CD4-positive, alpha-beta T cell (primary cell): Measurements from ENCODE around the gene COPZ1. TPM values are rescaled to one million over a fixed set of nuclear protein-coding genes. Genes with fewer than 3 reads are reported as not detected.
"Not testable (repeated sequence)": the region's sequence is repeated elsewhere in the genome, so short reads cannot be mapped to it uniquely, and the experiment has no call there.

Experiments
- ATAC-seq: fragments of 200-7000 bp; cut with Tn5 transposase; one replicate; pipeline ENCODE4 v1.10.0; 2022; ENCODE audit warnings: mild to moderate bottlenecking; ENCODE audit not compliant: poor library complexity
- CTCF ChIA-PET: fragments of 350-600 bp; sonication (Branson Sonifier 250); formaldehyde crosslinking; loops from one replicate; lab custom pipeline; 2021; ENCODE audit warnings: antibody characterized with exemption, inconsistent platforms; lab: Charles Lee
- POLR2A ChIA-PET: fragments of 350-600 bp; sonication (Branson Sonifier 250); formaldehyde crosslinking; loops from one replicate; lab custom pipeline; 2021; ENCODE audit warnings: antibody characterized with exemption, inconsistent platforms; lab: Charles Lee
- DNase-seq, 14 experiments: peaks; one replicate each; pipeline ENCODE4 v3.0.0-alpha.2; 2013 to 2020; ENCODE audit warnings: mixed read lengths in 2 of 14
- H3K27ac ChIP-seq, 2 donors: one replicate each; pipeline versions ENCODE4 v1.5.1 to v1.7.0; 2013; ENCODE audit warnings: low read length in 2 of 2, low read depth in 1 of 2, mild to moderate bottlenecking in 1 of 2
- H3K27me3 ChIP-seq, 2 experiments: 1 replicate in 1 of 2; 2 replicates in 1 of 2; pipeline versions ENCODE4 v1.6.1 to v1.7.0; 2013; ENCODE audit warnings: low read length in 2 of 2, control low read depth in 1 of 2, mild to moderate bottlenecking in 1 of 2, moderate library complexity in 1 of 2; ENCODE audit not compliant: insufficient read depth in 2 of 2, control insufficient read depth in 1 of 2
- H3K36me3 ChIP-seq: one replicate; pipeline ENCODE4 v1.6.1; 2013; ENCODE audit warnings: low read length, control low read depth; ENCODE audit not compliant: insufficient read depth
- H3K4me1 ChIP-seq: one replicate; pipeline ENCODE4 v1.6.1; 2013; ENCODE audit warnings: low read length, control low read depth; ENCODE audit not compliant: insufficient read depth
- H3K4me3 ChIP-seq: one replicate; pipeline ENCODE4 v1.5.1; 2013; ENCODE audit warnings: mild to moderate bottlenecking, low read length, moderate library complexity
- H3K9me3 ChIP-seq, 2 experiments: 1 replicate in 1 of 2; 2 replicates in 1 of 2; pipeline versions ENCODE4 v1.6.1 to v1.7.0; 2013; ENCODE audit warnings: low read length in 2 of 2, mild to moderate bottlenecking in 2 of 2, control low read depth in 1 of 2, moderate library complexity in 1 of 2; ENCODE audit not compliant: control insufficient read depth in 1 of 2, insufficient read depth in 1 of 2
- H3K27ac Mint-ChIP-seq: one replicate; pipeline ENCODE4 v1.8.0; 2020; ENCODE audit warnings: mixed read lengths
- H3K27me3 Mint-ChIP-seq: one replicate; pipeline ENCODE4 v1.8.0; 2021; ENCODE audit warnings: mixed read lengths
- H3K36me3 Mint-ChIP-seq: one replicate; pipeline ENCODE4 v1.8.0; 2021; ENCODE audit warnings: low read depth, mixed read lengths
- H3K4me1 Mint-ChIP-seq: one replicate; pipeline ENCODE4 v1.8.0; 2021; ENCODE audit warnings: low read depth, mixed read lengths
- H3K4me3 Mint-ChIP-seq: one replicate; pipeline ENCODE4 v1.8.0; 2020; ENCODE audit warnings: mild to moderate bottlenecking, mixed read lengths
- H3K9me3 Mint-ChIP-seq: one replicate; pipeline ENCODE4 v1.8.0; 2020; ENCODE audit warnings: mixed read lengths
- intact Hi-C, 2 experiments: fragments of 100-400 bp; cut with DNase I in 1 of 2; cut with micrococcal nuclease in 1 of 2; formaldehyde crosslinking; loops; one replicate each; pipeline versions ENCODE4 v1.15.1 to v1.9.0; 2023 to 2025; cut with DNase I, micrococcal nuclease
- total RNA-seq, 174 experiments: library from RNA in 2 of 174; stranded (reverse) in 2 of 174; gene quantifications; one replicate each; pipeline ENCODE4 v1.2.3 and lab custom pipeline; 2021 to 2026
- TF ChIP-seq, protein P1 (sequence below): fragments of 200-600 bp; IDR thresholded peaks from one replicate; pipeline ENCODE4 v1.8.0; 2022; ENCODE audit warnings: antibody characterized with exemption, mild to moderate bottlenecking

Gene COPZ1
- total RNA-seq, 2 experiments from 2014 or later: 31.2 to 33.9 TPM

DNA sequence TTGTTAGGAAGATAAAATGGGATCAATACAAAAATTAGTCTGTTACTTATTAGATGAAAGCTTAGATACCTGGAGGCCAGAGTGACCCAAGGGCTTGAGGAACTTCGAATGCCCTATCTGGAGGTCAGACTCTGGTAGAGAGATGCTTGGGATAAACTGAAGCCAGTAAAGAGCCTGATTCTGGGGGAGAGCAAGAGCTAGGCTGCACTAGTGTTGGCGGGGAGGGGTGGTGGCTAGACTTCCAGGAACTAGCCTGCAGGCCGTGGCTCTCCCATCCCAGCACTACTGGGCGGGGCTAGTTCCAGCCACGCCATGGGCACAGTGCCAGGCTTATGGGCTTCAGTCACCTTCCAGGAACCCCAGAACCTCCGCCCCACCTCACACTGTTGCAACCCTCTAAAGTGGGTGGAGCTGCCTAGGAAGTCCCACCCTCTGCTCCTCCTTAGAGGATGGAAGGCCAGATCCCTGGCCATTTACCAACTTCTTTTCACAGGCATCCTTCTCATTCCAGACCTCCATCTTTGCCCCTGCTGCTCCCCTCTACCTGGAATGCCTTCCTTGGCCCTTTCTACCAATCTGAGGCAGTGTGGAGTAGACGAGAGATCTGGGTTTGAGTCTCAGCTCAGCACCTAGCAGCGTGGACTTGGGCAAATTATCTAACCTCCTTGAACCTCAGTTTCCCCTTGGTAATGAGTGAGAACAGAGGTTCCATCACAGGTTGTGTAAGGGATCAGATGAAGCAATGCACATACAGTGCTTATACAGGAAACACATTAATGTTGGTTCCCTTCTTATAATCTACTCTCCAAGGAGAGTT, 17.8 kb upstream of the COPZ1 start:
- peak in 5 of 14 experiments; percentile 10 to 65 (median 56) for DNase-seq
- Histone ChIP-seq H3K36me3 (no peaks in the 10 kb centered on the region), H3K27ac (no peak overlapping the region), H3K9me3 (peaks cover 0 to 4% of the 10 kb centered on the region in 2 experiments), H3K27me3 (peaks cover 4 to 10% of the 10 kb centered on the region in 2 experiments), H3K4me3 (no peak overlapping the region), H3K4me1 (peaks cover 21% of the 10 kb centered on the region)
- no peak overlapping the region for H3K4me3 Mint-ChIP-seq
- ChIA-PET POLR2A (interaction anchor here (0.8 to 1.2 kb wide), 2 partner anchors 18 to 27 kb away, joined by 3 to 4 read pairs; partner anchors contain the start of genes CBX5, COPZ1 and HNRNPA1), CTCF (interaction anchor here (1.6 to 1.9 kb wide), 3 partner anchors 13 to 62 kb away, joined by 3 to 7 read pairs (median 5); no protein-coding TSS in a partner anchor)
- H3K27me3 Mint-ChIP-seq: peaks cover 40% of the 10 kb centered on the region
- no peaks in the 10 kb centered on the region for H3K36me3 Mint-ChIP-seq
- intact Hi-C loops: no loop called here
- ATAC-seq: no peak
- H3K27ac Mint-ChIP-seq: no peak overlapping the region
- H3K4me1 Mint-ChIP-seq: peaks cover 13% of the 10 kb centered on the region
- H3K9me3 Mint-ChIP-seq: no peaks in the 10 kb centered on the region
- TF ChIP-seq, protein P1, sequence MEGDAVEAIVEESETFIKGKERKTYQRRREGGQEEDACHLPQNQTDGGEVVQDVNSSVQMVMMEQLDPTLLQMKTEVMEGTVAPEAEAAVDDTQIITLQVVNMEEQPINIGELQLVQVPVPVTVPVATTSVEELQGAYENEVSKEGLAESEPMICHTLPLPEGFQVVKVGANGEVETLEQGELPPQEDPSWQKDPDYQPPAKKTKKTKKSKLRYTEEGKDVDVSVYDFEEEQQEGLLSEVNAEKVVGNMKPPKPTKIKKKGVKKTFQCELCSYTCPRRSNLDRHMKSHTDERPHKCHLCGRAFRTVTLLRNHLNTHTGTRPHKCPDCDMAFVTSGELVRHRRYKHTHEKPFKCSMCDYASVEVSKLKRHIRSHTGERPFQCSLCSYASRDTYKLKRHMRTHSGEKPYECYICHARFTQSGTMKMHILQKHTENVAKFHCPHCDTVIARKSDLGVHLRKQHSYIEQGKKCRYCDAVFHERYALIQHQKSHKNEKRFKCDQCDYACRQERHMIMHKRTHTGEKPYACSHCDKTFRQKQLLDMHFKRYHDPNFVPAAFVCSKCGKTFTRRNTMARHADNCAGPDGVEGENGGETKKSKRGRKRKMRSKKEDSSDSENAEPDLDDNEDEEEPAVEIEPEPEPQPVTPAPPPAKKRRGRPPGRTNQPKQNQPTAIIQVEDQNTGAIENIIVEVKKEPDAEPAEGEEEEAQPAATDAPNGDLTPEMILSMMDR: no peak

DNA sequence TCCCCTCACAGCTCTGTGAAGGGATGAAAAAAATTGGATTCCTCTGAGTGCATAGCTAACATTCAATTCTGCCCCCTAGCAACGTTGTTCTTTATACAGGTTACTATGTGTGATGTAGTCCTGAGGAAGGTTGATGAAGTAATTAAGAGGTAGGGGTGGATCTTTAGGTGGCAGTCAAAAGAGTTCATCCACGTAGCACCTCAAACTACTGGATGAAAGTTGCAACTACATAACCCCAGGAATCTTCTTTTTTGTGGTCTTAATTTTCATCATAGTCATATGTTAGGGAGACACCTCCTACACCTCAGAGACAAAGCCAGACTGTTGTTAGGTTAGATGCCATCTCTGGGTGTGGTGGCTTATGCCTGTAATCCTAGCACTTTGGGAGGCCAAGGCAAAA, 13.9 kb upstream of the COPZ1 start:
- ATAC-seq (no peak), DNase-seq (no peak)
- ChIA-PET CTCF (no interaction called here), POLR2A (no interaction called here)
- H3K9me3 Mint-ChIP-seq: no peaks in the 10 kb centered on the region
- Histone ChIP-seq H3K9me3 (no peaks in the 10 kb centered on the region), H3K4me3 (no peak overlapping the region), H3K27ac (no peak overlapping the region), H3K4me1 (peaks cover 8% of the 10 kb centered on the region), H3K27me3 (no peaks in the 10 kb centered on the region), H3K36me3 (no peaks in the 10 kb centered on the region)
- peaks cover 4% of the 10 kb centered on the region for H3K4me1 Mint-ChIP-seq
- TF ChIP-seq, protein P1: no peak
- no peaks in the 10 kb centered on the region for H3K36me3 Mint-ChIP-seq
- intact Hi-C loops: no loop called here
- H3K4me3 Mint-ChIP-seq: no peak overlapping the region
- peaks cover 15% of the 10 kb centered on the region for H3K27me3 Mint-ChIP-seq
- H3K27ac Mint-ChIP-seq: no peak overlapping the region

DNA sequence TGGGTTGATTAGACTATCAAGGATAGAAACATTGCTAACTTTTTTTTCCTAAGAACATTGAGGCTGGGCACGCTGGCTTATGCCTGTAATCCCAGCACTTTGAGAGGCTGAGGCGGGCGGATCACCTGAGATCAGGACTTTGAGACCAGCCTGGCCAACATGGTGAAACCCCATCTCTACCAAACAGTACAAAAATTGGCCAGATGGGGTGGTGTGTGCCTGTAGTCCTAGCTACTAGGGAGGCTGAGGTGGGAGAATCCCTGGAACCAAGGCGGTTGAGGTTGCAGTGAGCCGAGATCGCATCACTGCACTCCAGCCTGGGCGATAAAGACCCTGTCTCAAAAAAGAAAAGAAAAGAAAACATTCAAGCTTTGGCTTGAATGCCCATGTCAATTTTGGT, 12.6 kb upstream of the COPZ1 start:
- H3K27ac ChIP-seq, H3K27me3 ChIP-seq, H3K36me3 ChIP-seq, intact Hi-C loops, H3K4me1 ChIP-seq, ATAC-seq, DNase-seq, H3K9me3 ChIP-seq, H3K4me3 ChIP-seq, H3K27ac Mint-ChIP-seq, H3K4me1 Mint-ChIP-seq, CTCF ChIA-PET, H3K36me3 Mint-ChIP-seq, H3K4me3 Mint-ChIP-seq, H3K9me3 Mint-ChIP-seq, POLR2A ChIA-PET, H3K27me3 Mint-ChIP-seq: not testable (repeated sequence)
